RWPE2 (cell line): ENCODE data around the gene PPP4R3A.

Source experiments
- ATAC-seq: fragments of 200-7000 bp; cut with Tn5 transposase; 3 replicates; pipeline ENCODE4 v1.9.1; 2021; ENCODE audit warnings: low read depth
- DNase-seq: peaks from one replicate; pipeline ENCODE4 v3.0.0-alpha.2; 2020; ENCODE audit warnings: low spot score
- H3K27ac ChIP-seq: fragments of 450-650 bp; 2 replicates; pipeline ENCODE4 v1.5.1; 2017; ENCODE audit warnings: mild to moderate bottlenecking; ENCODE audit not compliant: poor library complexity, severe bottlenecking
- H3K27me3 ChIP-seq: fragments of 250-450 bp; sonication (Bioruptor Pico); 2 replicates; pipeline ENCODE4 v1.5.1; 2021; ENCODE audit warnings: mild to moderate bottlenecking, moderate library complexity; ENCODE audit not compliant: insufficient read depth, poor library complexity, severe bottlenecking
- H3K36me3 ChIP-seq: fragments of 250-450 bp; sonication (Bioruptor Pico); 2 replicates; pipeline ENCODE4 v1.5.1; 2020; ENCODE audit warnings: low read depth, mild to moderate bottlenecking, moderate library complexity
- H3K4me1 ChIP-seq: fragments of 250-450 bp; sonication (Bioruptor Pico); 2 replicates; pipeline ENCODE4 v1.5.1; 2021; ENCODE audit warnings: mild to moderate bottlenecking, moderate library complexity; ENCODE audit not compliant: insufficient read depth, poor library complexity, severe bottlenecking
- H3K4me3 ChIP-seq: fragments of 250-450 bp; sonication (Bioruptor Pico); 2 replicates; pipeline ENCODE4 v1.5.1; 2021; ENCODE audit warnings: mild to moderate bottlenecking, moderate library complexity; ENCODE audit not compliant: severe bottlenecking
- H3K9me3 ChIP-seq: fragments of 250-450 bp; sonication (Bioruptor Pico); 2 replicates; pipeline ENCODE4 v1.5.1; 2021; ENCODE audit warnings: mild to moderate bottlenecking, moderate library complexity; ENCODE audit not compliant: severe bottlenecking
- TF ChIP-seq, protein P1 (sequence below): fragments of 450-650 bp; IDR thresholded peaks from one replicate; pipeline ENCODE4 v1.5.1; 2017; ENCODE audit warnings: mild to moderate bottlenecking, moderate library complexity; ENCODE audit not compliant: poor library complexity, severe bottlenecking

PPP4R3A gene

DNA sequence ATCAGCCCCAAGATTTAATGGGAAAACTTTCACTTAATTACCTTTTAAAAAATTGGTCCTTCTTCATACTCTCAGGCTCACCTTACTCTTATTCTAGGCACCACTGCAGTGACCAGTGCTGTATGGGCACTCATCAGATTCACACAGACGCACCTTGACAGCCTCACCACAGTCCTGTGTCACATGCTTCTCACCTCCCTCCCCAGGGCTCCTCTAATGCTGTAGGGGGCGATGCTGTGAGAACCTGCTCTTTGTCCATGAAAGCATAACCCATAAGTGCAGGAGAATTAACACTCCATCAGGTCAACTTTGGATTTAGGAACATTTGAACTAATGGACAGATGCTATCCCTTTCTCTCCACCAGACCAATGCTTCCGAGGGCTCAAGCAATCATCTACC is 13.9 kb upstream of the PPP4R3A start:
- DNase-seq = no peak

DNA sequence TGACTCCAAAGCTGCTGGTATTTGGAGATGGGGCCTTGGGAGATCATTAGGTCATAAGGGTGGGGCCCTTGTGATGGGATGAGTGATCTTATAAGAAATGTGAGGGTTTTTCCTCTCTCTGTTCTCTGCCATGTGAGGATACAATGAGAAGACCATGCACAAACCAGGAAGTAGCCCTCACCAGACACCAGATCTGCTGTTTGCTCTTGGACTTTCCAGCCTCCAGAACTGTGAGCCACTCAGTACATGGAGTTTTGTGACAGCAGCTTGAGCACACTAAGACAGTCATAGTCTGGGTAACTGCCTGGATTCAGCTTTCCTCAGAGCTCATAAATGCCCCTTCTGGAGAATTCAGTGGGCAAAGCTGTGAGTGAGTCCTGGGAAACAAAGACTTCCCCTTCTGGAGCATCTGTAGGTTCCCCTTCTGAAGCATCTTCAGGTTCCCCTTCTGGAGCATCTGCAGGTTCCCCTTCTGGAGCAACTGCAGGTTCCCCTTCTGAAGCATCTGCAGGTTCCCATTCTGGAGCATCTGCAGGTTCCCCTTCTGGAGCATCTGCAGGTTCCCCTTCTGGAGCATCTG is 11.0 kb upstream of the PPP4R3A start:
- no peak for ATAC-seq
- TF ChIP-seq, protein P1, sequence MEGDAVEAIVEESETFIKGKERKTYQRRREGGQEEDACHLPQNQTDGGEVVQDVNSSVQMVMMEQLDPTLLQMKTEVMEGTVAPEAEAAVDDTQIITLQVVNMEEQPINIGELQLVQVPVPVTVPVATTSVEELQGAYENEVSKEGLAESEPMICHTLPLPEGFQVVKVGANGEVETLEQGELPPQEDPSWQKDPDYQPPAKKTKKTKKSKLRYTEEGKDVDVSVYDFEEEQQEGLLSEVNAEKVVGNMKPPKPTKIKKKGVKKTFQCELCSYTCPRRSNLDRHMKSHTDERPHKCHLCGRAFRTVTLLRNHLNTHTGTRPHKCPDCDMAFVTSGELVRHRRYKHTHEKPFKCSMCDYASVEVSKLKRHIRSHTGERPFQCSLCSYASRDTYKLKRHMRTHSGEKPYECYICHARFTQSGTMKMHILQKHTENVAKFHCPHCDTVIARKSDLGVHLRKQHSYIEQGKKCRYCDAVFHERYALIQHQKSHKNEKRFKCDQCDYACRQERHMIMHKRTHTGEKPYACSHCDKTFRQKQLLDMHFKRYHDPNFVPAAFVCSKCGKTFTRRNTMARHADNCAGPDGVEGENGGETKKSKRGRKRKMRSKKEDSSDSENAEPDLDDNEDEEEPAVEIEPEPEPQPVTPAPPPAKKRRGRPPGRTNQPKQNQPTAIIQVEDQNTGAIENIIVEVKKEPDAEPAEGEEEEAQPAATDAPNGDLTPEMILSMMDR = no peak
- Histone ChIP-seq H3K9me3 (no peaks in the 10 kb centered on the region), H3K36me3 (no peaks in the 10 kb centered on the region), H3K4me3 (no peak overlapping the region), H3K4me1 (peaks cover under 1% of the 10 kb centered on the region), H3K27me3 (no peaks in the 10 kb centered on the region), H3K27ac (no peak overlapping the region)
- no peak for DNase-seq

More for the DNA sequence above, 13.9 kb upstream of the PPP4R3A start:
- H3K36me3 ChIP-seq = no peaks in the 10 kb centered on the region
- H3K27me3 ChIP-seq = no peaks in the 10 kb centered on the region
- H3K9me3 ChIP-seq = no peaks in the 10 kb centered on the region
- no peaks in the 10 kb centered on the region for H3K4me1 ChIP-seq
- TF ChIP-seq, protein P1 = no peak
- no peak for ATAC-seq
- no peak overlapping the region for H3K4me3 ChIP-seq
- no peak overlapping the region for H3K27ac ChIP-seq

DNA sequence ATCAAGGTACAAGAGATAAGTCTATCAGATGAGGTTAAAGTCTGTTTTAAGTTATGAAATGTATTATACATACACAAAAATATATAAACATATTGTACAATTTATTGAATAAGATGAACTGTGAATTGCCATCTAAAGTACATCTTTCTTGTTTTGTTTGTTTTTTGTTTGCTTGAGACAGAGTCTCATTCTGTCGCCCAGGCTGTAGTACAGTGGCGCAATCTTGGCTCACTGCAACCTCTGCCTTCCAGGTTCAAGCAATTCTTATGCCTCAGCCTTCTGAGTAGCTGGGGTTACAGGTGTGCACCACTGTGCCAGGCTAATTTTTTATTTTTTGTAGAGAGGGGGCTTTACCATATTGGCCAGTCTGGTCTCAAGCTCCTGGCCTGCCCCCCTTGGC is 10.0 kb upstream of the PPP4R3A start:
- Histone ChIP-seq H3K27me3 (no peaks in the 10 kb centered on the region), H3K4me3 (no peak overlapping the region), H3K9me3 (no peaks in the 10 kb centered on the region), H3K36me3 (no peaks in the 10 kb centered on the region), H3K4me1 (peaks cover 8% of the 10 kb centered on the region), H3K27ac (no peak overlapping the region)
- no peak for ATAC-seq
- no peak for DNase-seq
- TF ChIP-seq, protein P1 = no peak

DNA sequence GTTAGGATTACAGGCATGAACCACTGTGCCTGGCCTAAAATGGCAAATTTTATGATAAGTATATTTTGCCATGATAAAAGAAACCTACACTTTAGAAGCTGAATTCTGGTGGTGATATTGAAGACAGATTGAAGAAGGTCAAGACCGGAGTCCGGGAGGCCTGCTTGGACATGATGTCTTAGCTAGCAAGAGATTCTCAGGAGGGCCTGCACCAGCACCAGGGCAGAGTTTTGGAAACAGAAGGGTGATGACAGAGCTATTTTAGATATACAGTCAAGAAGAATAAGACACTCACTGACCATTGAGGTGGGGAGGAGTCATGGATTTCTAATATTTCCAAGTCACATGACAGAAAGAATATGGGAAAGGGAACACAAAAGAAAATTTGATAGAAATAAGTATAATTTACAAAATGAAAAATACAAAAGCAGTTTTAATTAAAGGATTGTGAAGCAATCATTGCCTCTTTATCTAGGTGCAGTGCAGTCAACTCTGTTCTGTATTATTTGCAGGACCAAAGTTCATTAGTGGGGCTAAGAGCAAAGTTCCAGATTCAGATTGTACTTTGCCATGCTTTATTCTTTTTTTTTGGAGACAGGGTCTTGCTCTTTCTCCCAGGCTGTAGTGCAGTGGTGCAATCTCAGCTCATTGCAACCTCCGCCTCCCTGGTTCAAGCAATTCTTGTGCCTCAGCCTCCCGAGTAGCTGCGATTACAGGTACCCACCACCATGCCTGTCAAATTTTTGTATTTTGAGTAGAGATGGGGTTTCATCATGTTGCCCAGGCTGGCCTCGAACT is 9.3 kb upstream of the PPP4R3A start:
- H3K36me3 ChIP-seq = no peaks in the 10 kb centered on the region
- TF ChIP-seq, protein P1 = no peak
- no peaks in the 10 kb centered on the region for H3K27me3 ChIP-seq
- H3K9me3 ChIP-seq = no peaks in the 10 kb centered on the region
- no peak overlapping the region for H3K4me3 ChIP-seq
- no peak overlapping the region for H3K27ac ChIP-seq
- H3K4me1 ChIP-seq = peaks cover 8% of the 10 kb centered on the region
- ATAC-seq (no peak), DNase-seq (no peak)
